T-helper 1 cell treated with Interleukin-12 subunit alpha and Interleukin-12 subunit beta and Interleukin-4 antibody, amounts not matched to agents 30 ng/mL and 1 ng/mL, for 36 hours (primary cell): Measurements from ENCODE around the gene HTT. TPM values are rescaled to one million over a fixed set of nuclear protein-coding genes. Genes with fewer than 3 reads are reported as not detected.

ENCODE experiments used
- intact Hi-C: fragments of 100-400 bp; cut with micrococcal nuclease; formaldehyde crosslinking; loops from one replicate; pipeline ENCODE4 v1.15.1; 2024
- total RNA-seq: library from RNA; stranded (reverse); gene quantifications from 2 replicates; pipeline ENCODE4 v1.2.3, GENCODE V29; 2022

The HTT gene
- total RNA-seq, 1 donor from 2014 or later, result 79.1 TPM

- intact Hi-C loops, result no loop called here
These were observed 210.5 kb downstream of the HTT start for GRCh38 chr4:3284734-3285557.

GRCh38 chr4:3285558-3286334, 211.3 kb downstream of the HTT start:
- intact Hi-C loops, result no loop called here

- intact Hi-C loops, result no loop called here
These were observed 212.1 kb downstream of the HTT start for GRCh38 chr4:3286335-3287175.

GRCh38 chr4:3287271-3287971, 212.9 kb downstream of the HTT start:
- intact Hi-C loops, result no loop called here

- intact Hi-C loops, result no loop called here
These were observed 213.6 kb downstream of the HTT start for GRCh38 chr4:3287972-3288570.

- intact Hi-C loops, result no loop called here
These were observed 214.2 kb downstream of the HTT start for GRCh38 chr4:3288571-3289094.

GRCh38 chr4:3290476-3290875, 216.0 kb downstream of the HTT start:
- intact Hi-C loops, result loop anchor here (10.0 kb wide), 1 partner anchor 186 kb away; no protein-coding TSS in a partner anchor

GRCh38 chr4:3290889-3291321, 216.4 kb downstream of the HTT start:
- intact Hi-C loops, result loop anchor here (10.0 kb wide), 1 partner anchor 186 kb away; no protein-coding TSS in a partner anchor

- intact Hi-C loops, result loop anchor here (10.0 kb wide), 1 partner anchor 187 kb away; no protein-coding TSS in a partner anchor
These were observed 217.0 kb downstream of the HTT start for GRCh38 chr4:3291411-3291968.

GRCh38 chr4:3291969-3292570, 217.6 kb downstream of the HTT start:
- intact Hi-C loops, result loop anchor here (1.0 to 10.0 kb wide), 6 partner anchors 10 to 535 kb away; partner anchors contain the start of genes HTT, HTT-AS and TNIP2

- intact Hi-C loops, result loop anchor here (1.0 to 10.0 kb wide), 6 partner anchors 10 to 536 kb away; partner anchors contain the start of genes HTT, HTT-AS and TNIP2
These were observed 218.3 kb downstream of the HTT start, which contains the start of gene RGS12 for GRCh38 chr4:3292571-3293400. Gene RGS12, plus strand, starts transcription at chr4:3293021. Its CDS starts 23,150 bp downstream, at chr4:3316171.

Other genes starting within 250 kb of the HTT start
- gene ADD1, start 230.8 kb upstream of the HTT start, total RNA-seq, result 261 and 283 TPM in 2 replicates
- gene NOP14, start 111.3 kb upstream of the HTT start, total RNA-seq, result 64.0 and 64.2 TPM in 2 replicates
- gene GRK4, start 111.1 kb upstream of the HTT start, total RNA-seq, result 3.7 and 4.0 TPM in 2 replicates
- not detected in 2 replicates for gene HTT-AS, start 143 bp upstream of the HTT start, total RNA-seq
- gene MSANTD1, start 174.5 kb downstream of the HTT start, total RNA-seq, result 2.1 and 2.2 TPM in 2 replicates
- 2.1 and 4.1 TPM in 2 replicates for gene RGS12, start 218.3 kb downstream of the HTT start, total RNA-seq